GM23248 (cell line): ENCODE measurements around the gene LSS.

Source experiments
- EZH2 ChIP-seq: fragments of 200-600 bp; sonication (generic); IDR thresholded peaks from 2 replicates; pipeline ENCODE4 v1.6.1; 2018; ENCODE audit warnings: antibody characterized with exemption, mild to moderate bottlenecking; ENCODE audit not compliant: insufficient read depth, poor library complexity, severe bottlenecking
- EZH2phosphoT487 ChIP-seq: fragments of 200-600 bp; sonication (generic); IDR thresholded peaks from 2 replicates; pipeline ENCODE4 v1.6.1; 2018; ENCODE audit warnings: antibody characterized with exemption, moderate library complexity, mild to moderate bottlenecking, low read depth; ENCODE audit not compliant: insufficient read depth

GRCh38 chr21:46253610-46254124 is 25.1 kb upstream of the LSS start:
- TF ChIP-seq EZH2phosphoT487: no peak
- no peak for TF ChIP-seq EZH2
